GM18861 (cell line): ENCODE measurements around the gene HYOU1.
"Not testable (repeated sequence)": the region's sequence is repeated elsewhere in the genome, so short reads cannot be mapped to it uniquely, and the experiment has no call there.

Experiments
- ATAC-seq: cut with Tn5 transposase; IDR thresholded peaks from one replicate; pipeline ENCODE4 v1.9.1; 2021; ENCODE audit not compliant: unreplicated experiment

Gene HYOU1

GRCh38 chr11:119019996-119020395 lies 37.0 kb downstream of the HYOU1 start:
- ATAC-seq: no peak

GRCh38 chr11:119018074-119018938 lies 38.7 kb downstream of the HYOU1 start, which contains the start of the genes RPS25 and TRAPPC4:
Gene RPS25, minus strand, starts transcription at chr11:119018343. Its CDS starts 59 bp downstream, at chr11:119018284.
Gene TRAPPC4, plus strand, starts transcription at chr11:119018766. Its CDS starts 30 bp downstream, at chr11:119018796.
- ATAC-seq: peak; percentile 84

DNA sequence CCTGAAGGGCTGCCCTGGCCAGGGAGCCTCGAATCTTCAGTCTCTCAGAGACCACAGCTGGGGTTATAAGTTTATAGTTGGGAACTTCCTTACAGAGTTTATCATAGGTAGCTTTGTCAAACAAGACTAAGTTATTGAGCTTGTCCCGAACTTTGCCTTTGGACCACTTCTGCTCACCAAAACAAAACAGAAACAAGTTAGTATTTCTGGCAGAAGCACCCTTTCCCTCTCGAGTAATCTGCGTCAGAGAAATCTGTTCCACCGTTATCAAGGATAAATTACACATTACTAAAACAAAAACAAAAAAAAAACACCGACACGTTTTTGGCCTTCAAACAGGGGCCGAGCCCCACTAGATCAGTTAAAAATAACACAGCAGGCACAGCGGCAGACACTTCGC lies 39.6 kb downstream of the HYOU1 start:
- ATAC-seq: not testable (repeated sequence)

GRCh38 chr11:119016216-119017009 lies 40.6 kb downstream of the HYOU1 start:
- ATAC-seq: no peak

DNA sequence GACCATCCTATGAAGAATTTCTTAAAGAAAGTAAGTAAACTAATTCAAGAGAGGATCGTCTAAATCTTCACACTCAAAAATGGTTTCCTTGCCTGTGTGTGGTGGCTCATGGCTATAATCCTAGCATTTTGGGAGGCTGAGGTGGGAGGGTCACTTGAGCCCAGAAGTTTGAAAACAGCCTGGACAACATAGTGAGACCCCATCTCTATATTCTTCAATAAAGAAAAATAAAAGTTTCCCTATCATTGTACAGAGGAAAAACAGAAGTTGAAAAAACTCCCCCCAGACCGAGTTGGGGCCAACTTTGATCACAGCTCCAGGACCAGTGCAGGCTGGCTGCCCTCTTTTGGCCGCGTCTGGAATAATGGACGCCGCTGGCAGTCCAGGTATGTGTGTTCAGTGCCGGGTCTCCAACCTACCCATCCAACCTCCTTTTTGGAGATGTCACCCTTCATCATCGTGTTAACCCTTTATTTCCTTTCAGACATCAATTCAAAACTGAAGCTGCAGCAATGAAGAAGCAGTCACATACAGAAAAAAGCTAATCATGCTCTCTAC lies 41.9 kb downstream of the HYOU1 start:
- no peak for ATAC-seq

GRCh38 chr11:119014209-119014924 lies 42.6 kb downstream of the HYOU1 start:
- ATAC-seq: no peak

GRCh38 chr11:119012629-119013170 lies 44.3 kb downstream of the HYOU1 start:
- ATAC-seq: no peak

- no peak for ATAC-seq
These were observed 45.4 kb downstream of the HYOU1 start for GRCh38 chr11:119011476-119012053.

DNA sequence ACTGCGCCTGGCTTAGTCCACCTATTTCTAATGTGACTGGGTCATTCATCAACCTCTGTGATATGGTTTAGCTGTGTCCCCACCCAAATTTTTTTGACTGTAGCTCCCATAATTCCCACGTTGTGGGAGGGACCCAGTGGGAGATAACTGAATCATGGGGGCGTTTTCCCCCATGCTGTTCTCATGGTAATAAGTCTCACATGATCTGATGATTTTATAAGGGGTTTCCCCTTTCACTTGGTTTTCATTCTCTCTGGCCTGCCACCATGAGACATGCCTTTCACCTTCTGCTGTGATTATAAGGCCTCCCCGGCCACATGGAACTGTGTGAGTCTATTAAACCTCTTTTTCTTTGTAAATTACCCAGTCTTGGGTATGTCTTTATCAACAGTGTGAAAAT lies 50.3 kb downstream of the HYOU1 start:
- no peak for ATAC-seq

DNA sequence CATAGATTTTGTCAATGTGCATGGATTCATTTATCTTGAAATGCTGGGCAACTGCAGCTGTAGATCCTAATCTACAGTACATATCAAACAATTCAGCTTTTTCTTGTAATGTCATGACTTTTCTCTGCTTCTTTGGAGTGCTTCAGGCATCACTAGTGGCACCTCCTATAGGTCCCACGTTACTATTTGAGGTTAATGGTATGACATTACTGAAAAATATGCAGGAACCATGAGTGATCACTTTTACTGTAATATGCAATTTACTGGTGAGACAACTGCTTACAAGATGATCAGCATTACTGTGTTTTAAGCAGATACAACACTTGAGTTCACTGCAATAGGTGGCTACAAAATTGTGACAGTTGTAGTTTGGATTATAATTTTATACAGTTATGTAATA lies 56.1 kb downstream of the HYOU1 start:
- ATAC-seq: no peak

DNA sequence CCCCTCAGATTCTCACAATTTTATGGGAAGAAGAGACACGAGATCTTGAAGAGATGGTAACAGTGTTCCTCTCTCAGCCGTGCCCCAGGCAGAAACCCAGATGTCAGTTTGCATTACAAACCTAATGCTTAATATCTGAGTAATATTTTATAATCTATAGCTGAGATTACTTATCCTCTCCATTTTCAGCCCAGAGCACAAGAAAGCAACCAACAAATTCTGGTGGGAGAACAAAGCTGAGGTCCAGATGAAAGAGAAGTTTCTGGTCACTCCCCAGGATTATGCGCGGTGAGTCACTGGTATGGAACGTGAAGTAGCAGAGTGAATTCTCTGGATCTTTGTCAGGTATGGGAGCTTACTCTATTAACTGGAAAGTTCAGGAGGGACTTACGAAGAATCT lies 58.2 kb downstream of the HYOU1 start:
- ATAC-seq: no peak

DNA sequence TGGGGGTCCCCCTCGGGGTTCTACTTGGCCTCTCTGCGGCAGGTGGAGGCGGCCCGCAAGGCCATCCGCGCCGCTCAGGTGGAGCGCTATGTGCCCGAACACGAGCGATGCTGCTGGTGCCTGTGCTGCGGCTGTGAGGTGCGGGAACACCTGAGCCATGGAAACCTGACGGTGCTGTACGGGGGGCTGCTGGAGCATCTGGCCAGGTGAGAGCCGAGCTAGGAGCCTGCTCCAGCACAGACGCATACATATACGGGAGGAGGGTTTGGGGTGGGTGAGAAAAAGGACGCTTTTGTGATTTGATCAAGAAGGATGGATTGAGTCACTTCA lies 58.7 kb downstream of the HYOU1 start:
- ATAC-seq: no peak

DNA sequence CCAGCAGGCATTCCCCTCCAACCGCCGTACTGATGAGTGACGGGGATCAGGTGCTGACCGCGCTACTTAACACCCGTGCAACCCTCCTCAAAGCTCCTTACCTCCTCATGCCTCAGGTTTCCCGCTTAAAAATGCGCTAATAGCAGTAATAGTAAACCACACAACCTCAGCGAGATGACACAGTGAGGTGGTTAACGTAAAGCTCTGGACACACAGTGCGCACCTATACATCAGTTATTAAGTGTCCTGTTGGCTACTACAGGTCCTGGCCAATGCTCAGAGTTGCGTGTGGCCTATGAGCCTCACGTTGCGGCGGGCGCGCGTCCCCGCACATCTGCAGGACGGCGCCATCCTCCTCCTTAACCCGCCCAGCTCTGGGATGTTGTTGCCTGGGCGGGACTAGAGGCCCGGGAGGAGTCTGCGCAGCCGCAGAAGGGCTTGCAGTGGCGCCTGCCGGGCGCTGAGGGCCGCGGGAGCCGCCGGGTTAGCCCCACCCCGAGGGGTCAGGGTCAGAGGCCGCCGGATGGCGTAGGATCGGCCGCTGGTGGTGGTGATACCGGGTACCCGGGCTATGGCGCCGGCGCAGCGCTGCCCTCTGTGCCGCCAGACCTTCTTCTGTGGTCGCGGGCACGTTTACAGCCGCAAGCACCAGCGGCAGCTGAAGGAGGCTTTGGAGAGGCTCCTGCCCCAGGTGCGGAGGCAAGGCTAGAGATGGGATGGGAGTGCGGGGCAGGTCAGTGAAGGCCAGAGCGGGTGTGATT lies 59.2 kb downstream of the HYOU1 start, which contains the start of gene CENATAC:
CENATAC (plus strand) TSS at position 512 of the 761 bp plus-strand sequence; CDS start at position 572, 60 bp downstream.
- ATAC-seq: peak; percentile 92

DNA sequence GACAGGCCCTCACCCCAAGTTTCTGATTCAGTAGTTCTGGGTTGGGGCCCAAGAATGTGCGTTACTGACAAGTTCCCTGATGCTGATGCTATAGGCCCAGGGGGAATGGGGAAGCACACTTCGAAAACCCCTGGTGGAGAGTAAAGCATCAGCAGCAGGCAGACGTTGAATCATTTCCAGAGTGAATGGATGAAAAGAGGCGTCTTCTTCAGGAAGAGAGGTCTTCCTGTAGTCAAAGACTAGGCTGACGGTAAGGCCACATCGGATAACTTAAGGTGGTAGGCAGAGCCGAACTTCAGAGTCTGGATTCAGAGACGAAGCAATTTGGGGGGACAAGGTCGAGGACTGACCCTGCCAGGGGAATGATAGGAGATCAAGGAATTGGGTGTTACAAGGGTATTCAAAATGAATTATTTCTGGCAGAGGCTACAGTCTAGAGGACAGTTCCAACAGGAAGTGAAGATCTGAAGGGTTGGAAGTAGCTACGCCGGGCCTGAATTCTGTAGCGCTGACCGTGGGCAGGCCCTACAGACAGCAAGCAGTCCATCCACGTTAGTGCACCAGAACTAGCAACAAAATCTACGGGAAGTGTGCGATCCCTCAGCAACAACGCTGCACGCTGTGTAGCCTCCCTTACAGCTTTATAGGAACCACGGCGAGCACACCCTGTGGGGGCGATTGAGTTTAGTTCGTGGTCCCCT lies 59.9 kb downstream of the HYOU1 start:
- no peak for ATAC-seq
